ENCODE results near the gene RNF224.
A peak's percentile ranks its signal among the peaks of the same experiment; 100 is the strongest.

RNF224 gene
- long read RNA-seq, donor 1: 0 reads
- long read RNA-seq, donor 2: 0 reads
- long read RNA-seq, donor 3: 0 reads
- long read RNA-seq, donor 4: 0 reads
- long read RNA-seq, donor 5: 0 reads
- long read RNA-seq, donor 6: 0 reads
- long read RNA-seq, donor 7, partial matches to known transcripts: 7 of 7 reads
- long read RNA-seq, donor 7, other reads (novel, unspliced or antisense): 0 of 7 reads
- long read RNA-seq, donor 8: 0 reads

DNA sequence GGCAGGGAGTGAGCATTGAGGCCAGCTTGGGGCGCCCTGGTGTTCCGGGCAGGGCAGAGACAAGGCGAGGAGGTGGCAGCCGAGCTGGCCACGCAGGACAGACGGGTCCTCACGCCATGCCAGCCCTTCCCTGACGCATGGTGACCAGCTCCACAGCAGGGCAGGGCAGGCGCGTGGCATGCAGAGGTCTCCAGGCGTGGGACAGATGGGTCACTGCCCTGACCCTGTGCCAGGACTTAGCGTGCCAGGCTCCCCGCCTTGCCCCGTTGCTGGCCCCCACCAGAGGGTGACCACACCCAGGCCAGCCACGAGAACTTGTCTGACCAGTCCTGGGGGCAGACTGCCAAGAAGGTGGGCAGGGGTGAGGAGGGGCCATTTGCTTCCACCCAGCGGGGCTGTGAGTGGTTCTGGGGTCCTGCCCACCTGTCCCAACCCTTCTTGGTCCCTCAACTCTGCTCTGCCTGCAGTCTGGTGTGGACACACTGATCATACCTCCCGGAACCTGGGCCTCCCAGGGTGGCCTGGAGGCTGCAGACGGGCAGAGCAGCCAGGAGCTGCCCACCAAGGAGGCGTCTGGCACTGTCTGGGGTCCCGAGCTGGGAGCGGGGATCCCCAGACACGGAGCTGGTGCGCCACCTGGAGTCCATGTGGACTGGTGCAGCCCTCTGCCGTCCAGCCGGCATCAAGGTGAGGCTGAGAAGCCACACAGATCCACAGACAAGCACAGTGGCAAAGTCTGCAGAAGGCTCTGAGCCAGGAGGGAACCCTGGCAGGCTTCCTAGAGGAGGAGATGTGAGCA lies at the start of gene RNF224:
TSS of gene RNF224 (plus strand) at position 449 of the 799 bp plus-strand sequence. CDS start 834 bp downstream, outside the sequence.
- DNase-seq: peak; percentile 78

DNA sequence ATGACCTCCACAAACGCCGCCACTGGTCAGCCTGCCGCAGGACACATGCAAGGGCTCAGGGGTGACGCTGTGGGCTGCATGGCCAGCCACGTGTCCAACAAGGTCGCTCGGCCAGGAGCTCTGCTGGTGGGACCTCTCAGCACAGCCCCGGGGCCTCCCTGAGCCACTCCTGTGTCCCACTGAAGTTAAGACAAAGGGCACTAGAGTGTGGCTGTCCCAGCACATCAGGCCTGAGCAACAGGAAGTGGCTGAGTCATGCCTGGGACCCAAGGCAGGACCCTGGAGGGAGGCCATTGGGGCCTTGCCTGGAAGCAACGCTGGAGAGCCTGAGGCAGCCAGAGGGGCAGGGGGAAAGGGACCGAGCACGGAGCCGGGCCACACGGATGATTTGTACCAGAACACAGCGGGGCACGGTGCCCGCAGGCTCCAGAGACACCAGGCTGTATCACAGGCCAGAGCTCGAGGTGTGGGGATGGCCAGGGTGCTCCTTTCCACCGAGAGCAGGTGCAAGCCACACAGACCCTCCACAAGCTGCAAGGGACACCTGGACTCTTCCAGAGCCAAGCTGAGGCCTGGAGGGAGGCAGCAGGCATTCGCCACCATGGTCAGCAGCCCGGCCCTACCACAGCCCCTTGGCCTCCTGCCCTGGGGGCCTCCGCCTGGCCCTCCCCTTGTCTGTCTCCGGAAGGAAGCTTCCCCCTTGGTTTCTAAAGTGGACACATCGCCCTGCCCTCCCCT lies 48.9 kb upstream of the RNF224 start:
- DNase-seq: no peak

DNA sequence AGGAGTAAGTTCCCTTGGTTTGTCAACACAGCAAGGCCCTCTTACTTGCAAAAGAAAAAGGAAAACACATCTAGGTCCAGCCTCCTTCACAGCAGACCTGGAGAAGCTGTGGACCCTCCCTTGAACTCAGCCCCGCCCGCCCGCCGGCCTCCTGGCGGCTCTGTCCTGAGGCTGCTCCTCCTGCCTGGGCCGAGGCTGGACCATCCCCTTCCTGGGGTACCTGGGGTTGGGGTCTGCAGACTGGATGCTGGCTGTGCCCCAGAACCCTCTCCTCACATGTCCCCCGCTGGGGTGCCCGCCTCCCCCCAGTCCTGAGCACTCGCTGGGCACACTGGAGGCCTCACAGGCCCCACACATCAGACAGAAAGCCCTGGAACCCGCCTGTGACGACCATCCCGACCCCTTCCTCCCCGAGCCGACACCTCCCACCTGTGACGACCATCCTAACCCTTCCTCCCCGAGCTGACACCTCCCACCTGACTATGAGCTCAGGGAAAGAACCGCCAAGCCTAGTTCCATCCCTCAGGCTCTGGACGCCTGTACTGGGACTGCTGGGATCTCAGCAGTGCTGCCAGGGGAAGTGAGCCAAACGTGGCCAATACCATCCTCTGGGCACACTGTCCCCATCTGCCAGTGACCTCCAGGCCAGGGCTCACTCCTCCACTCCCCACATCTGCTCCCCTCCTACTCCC lies 48.2 kb upstream of the RNF224 start:
- DNase-seq: no peak

DNA sequence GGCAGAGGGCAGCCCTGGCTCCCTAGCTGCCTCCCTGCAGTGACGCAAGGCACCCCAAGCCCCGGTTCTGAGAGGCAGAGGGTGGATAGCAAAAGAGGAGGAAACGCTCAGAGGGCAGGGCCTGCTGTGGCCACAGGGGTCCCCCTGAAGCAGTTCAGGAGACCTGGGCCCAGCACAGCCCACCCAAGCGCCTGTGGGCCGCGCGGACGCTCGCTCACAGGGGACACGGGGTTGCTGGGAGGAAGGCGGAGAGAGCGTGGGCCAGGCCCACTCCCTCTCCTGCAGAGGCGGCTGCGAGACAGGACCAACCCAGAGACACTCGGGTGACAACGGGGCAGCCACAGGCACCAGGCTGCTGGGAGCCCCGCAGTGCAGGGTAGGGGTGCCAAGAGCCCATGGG lies 47.5 kb upstream of the RNF224 start:
- no peak for DNase-seq

GRCh38 chr9:137180491-137180890 lies 46.8 kb upstream of the RNF224 start:
- DNase-seq: no peak

DNA sequence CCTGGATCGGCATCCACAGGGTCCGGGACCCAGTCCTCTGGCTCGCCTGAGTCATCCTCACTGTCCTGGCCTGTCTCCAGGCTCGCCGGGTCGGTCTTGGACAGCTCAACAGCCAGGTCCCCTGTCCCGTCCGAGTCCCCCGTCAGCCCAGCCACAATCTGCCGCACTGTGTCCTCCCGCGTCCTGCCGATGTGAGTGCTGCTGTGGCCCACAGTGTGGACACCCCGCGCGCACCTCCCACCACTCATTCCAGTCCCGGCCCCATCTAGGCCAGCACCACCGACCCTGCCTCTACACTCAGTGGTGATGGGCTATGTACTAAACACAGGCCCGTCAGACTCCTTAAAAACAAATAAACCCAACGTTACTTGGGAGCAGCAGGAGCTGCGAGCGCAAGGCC lies 45.6 kb upstream of the RNF224 start:
- no peak for DNase-seq

- no peak for DNase-seq
Measured at GRCh38 chr9:137182836-137183235, 44.5 kb upstream of the RNF224 start.

GRCh38 chr9:137183980-137184595 lies 43.2 kb upstream of the RNF224 start:
- no peak for DNase-seq

GRCh38 chr9:137184881-137185660 lies 42.2 kb upstream of the RNF224 start:
- DNase-seq: no peak

DNA sequence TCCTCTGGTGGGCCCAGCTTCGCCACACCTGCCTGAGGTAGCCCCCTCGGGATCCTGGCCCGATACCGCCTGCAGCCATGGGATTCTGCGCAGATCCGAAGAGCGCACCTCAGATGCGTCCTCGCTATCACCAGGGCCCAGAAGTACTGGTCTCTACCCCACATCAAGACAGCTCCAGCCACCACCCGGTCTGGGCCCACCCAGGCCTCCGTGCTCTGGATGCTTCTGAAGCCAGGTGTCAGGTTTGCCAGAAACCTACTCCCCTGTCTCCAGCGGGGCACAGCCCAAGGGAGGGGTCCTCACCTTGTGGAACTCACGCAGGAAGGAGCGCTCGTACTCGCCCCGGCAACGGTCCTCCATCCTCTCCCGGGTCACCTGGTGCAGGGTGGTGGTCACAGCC lies 41.4 kb upstream of the RNF224 start:
- DNase-seq: no peak

DNA sequence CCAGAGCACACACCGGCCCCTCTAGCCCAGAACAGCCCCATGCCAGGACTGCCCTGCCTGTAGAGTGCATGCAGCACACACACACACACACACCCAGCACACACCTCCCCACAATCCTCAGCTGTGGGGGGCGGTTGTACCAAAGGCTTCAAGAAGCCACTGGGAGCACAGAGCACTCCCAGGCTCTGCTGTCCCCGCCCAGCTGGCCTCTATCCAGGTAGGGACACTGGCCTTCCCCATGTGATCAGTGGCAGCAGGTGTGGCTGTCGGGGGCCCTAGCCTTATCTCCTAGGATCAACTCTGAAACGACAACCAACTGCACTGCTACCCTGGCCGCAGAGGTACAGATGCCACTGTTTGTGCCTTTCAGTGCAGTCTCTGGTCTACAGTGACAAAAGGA lies 40.9 kb upstream of the RNF224 start:
- DNase-seq: no peak

GRCh38 chr9:137187386-137187785 lies 39.9 kb upstream of the RNF224 start:
- DNase-seq: no peak

- no peak for DNase-seq
Measured at GRCh38 chr9:137188086-137188489, 39.2 kb upstream of the RNF224 start.

- DNase-seq: peak; percentile 97
Measured at GRCh38 chr9:137188490-137189296, 38.6 kb upstream of the RNF224 start, which contains the start of the genes ANAPC2 and SSNA1. Gene ANAPC2, minus strand, starts transcription at chr9:137188560. Its CDS starts 28 bp downstream, at chr9:137188532. Gene SSNA1, plus strand, starts transcription at chr9:137188676. Its CDS starts 51 bp downstream, at chr9:137188727.

DNA sequence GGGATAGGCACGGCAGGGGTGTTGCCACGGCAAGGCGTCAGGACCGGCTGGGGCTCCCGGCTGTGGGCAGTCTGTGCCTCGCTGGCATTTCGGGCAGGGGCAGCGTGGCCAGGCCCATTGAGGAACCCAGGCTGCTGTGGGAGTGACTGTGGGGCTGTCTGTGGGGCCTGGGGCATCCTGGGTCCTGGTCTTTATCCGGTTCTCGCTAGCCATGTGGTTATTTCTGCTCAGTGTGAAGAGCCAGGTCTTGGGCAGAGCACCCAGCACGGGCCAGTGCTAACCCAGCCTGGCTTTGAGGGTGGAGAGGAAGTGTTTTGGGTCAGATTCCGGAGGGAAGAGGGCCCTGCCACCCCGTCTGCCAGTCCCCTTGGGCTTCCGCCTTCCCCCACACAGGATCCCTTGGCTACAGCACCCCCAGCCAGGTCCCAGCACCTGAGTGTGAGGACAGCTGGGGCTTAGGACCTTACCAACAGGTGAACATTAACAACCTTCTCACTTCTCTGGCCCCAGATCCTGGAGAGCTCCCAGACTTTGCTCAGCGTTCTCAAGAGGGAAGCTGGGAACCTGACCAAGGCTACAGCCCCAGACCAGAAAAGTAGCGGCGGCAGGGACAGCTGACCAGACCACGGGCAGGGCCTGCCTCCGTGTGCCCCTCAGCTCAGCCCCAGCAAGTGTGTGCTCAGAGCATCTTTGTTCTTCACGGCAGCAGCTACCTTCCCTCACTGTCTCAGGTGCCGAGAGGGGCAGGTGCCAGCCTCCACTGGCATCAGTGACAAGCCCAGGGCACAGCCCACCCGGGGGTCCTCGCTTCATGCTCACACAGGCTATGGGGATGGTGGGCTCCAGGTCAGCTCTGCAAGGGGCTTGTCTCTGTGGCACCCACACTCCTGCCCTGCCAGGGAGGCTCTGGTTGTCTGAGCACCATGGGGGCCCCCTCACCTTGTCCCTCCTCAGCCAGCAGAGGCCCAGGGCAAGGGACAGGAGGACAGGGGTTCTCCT lies 37.7 kb upstream of the RNF224 start:
- no peak for DNase-seq

- DNase-seq: no peak
Measured at GRCh38 chr9:137190315-137190856, 36.9 kb upstream of the RNF224 start.

- no peak for DNase-seq
Measured at GRCh38 chr9:137191245-137191644, 36.1 kb upstream of the RNF224 start.

GRCh38 chr9:137191691-137192447 lies 35.4 kb upstream of the RNF224 start:
- DNase-seq: no peak
